GM12892 (cell line): ENCODE measurements around the gene CFAP251.

Experiments used
- POLR2AphosphoS5 ChIP-seq: IDR thresholded peaks from 2 replicates; pipeline ENCODE4 v1.6.1; 2011; ENCODE audit warnings: low read depth, low read length, control low read depth
- TAF1 ChIP-seq: IDR thresholded peaks from 2 replicates; pipeline ENCODE4 v1.6.1; 2011; ENCODE audit warnings: low read depth, mild to moderate bottlenecking, control low read depth, low read length, borderline replicate concordance

GRCh38 chr12:122048151-122048550, 129.8 kb downstream of the CFAP251 start:
- TF ChIP-seq POLR2AphosphoS5 (no peak), TAF1 (no peak)
